GM19468 (cell line): ENCODE results near the gene GART.
A peak's percentile ranks its signal among the peaks of the same experiment; 100 is the strongest.
"Not testable (repeated sequence)": the region's sequence is repeated elsewhere in the genome, so short reads cannot be mapped to it uniquely, and the experiment has no call there.

Experiments
- ATAC-seq: cut with Tn5 transposase; IDR thresholded peaks from one replicate; pipeline ENCODE4 v1.9.1; 2021; ENCODE audit warnings: mild to moderate bottlenecking, moderate library complexity, moderate number of reproducible peaks; ENCODE audit not compliant: unreplicated experiment; ENCODE audit errors: extremely low read depth

The GART gene

GRCh38 chr21:33541756-33542639 lies at the start of gene GART:
TSS of gene GART (minus strand) at chr21:33542117. CDS start at chr21:33539315, 2,802 bp downstream.
- ATAC-seq, result peak; percentile 59

GRCh38 chr21:33588485-33589335 lies 46.8 kb upstream of the GART start, which contains the start of gene DONSON:
TSS of gene DONSON (minus strand) at chr21:33588684. CDS start at chr21:33588641, 43 bp downstream.
- ATAC-seq, result peak; percentile 86

GRCh38 chr21:33587792-33588484 lies 46.0 kb upstream of the GART start:
- no peak for ATAC-seq

DNA sequence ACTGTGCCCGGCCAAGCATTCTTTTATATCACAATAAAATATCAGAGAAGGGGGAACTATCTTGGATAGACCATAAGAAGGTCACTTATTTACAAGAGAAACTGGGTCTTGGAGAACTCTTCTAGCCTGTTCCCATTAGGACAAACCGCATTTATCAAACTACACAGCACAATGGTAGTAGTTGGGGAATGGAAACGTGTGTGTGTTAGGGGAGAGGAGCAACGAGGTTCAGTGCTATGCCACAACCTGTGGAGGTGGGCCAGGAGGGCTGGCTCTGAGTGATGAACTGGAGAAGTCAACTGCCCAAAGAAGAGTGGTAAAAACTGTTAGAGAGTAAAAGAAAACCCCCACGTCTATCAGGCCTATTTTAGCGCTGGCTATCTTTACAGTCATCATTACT lies 45.0 kb upstream of the GART start:
- ATAC-seq, result no peak

GRCh38 chr21:33584455-33584854 lies 42.5 kb upstream of the GART start:
- ATAC-seq, result no peak

DNA sequence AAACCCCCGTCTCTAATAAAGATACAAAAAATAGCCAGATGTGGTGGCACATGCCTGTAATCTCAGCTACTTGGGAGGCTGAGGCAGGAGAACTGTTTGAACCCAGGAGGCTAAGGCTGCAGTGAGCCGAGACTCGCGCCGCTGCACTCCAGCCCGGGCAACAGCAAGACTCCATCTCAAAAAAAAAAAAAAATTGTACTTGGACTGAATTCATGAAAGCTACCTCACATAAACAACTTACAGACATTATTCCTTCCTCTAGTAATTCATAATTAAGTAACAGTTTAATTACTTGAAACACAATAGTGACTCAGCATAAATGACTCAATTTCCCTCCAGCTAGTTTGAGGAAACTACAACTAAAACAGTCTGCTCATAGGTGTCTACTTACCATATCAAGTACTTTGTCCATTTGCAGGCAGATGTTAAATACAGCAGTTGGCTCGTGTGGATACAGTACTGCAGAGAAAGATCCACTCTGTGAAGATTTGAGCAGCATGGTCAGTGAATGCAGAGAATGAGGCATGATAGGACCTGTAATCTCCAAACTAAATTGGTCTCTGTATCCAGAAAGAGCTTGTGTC lies 37.1 kb upstream of the GART start:
- ATAC-seq, result no peak

GRCh38 chr21:33578214-33578613 lies 36.3 kb upstream of the GART start:
- no peak for ATAC-seq

- not testable (repeated sequence) for ATAC-seq
These were observed 34.8 kb upstream of the GART start for GRCh38 chr21:33576741-33577141.

GRCh38 chr21:33572350-33572749 lies 30.4 kb upstream of the GART start:
- ATAC-seq, result no peak

GRCh38 chr21:33569991-33570390 lies 28.1 kb upstream of the GART start:
- no peak for ATAC-seq

DNA sequence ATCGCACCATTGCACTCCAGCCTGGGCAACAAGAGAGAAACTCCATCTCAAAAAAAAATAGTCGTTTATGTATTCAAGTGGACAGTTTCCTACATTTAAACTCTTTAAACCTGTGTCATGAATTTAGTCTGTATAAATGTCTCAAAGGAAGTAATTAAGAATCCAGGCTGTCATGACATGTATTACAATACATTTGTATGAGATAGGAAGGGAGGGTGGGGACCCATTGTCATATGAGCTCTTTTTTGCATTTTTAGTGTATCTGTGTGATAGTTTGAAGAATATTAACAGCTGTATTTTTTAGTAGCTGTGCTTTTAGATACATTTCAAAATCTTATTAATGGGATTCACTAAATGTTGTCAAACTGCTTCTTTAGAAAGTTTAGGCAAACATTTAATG lies 26.5 kb upstream of the GART start:
- ATAC-seq, result no peak

- ATAC-seq, result no peak
These were observed 26.0 kb upstream of the GART start for GRCh38 chr21:33567914-33568313.

GRCh38 chr21:33566514-33566913 lies 24.6 kb upstream of the GART start:
- no peak for ATAC-seq

- no peak for ATAC-seq
These were observed 20.5 kb upstream of the GART start for GRCh38 chr21:33562389-33562788.

- ATAC-seq, result no peak
These were observed 19.5 kb upstream of the GART start for GRCh38 chr21:33561373-33561772.

- no peak for ATAC-seq
These were observed 19.0 kb upstream of the GART start for GRCh38 chr21:33560965-33561364.

- ATAC-seq, result no peak
These were observed 17.9 kb upstream of the GART start for GRCh38 chr21:33559813-33560212.

GRCh38 chr21:33558777-33559421 lies 17.0 kb upstream of the GART start:
- ATAC-seq, result no peak

GRCh38 chr21:33557447-33557846 lies 15.5 kb upstream of the GART start:
- ATAC-seq, result no peak

DNA sequence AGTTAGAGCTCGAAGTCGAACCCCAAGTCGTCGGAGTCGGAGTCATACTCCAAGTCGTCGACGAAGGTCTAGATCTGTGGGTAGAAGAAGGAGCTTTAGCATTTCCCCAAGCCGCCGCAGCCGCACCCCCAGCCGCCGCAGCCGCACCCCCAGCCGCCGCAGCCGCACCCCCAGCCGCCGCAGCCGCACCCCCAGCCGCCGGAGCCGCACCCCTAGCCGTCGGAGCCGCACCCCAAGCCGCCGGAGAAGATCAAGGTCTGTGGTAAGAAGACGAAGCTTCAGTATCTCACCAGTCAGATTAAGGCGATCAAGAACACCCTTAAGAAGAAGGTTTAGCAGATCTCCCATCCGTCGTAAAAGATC lies 13.0 kb upstream of the GART start:
- no peak for ATAC-seq
